Activated T-helper 1 cell treated with Interleukin-2 at 50 U/mL for 16 hours (primary cell): Measurements from ENCODE around the gene TMEM178B.
"Not testable (repeated sequence)": the region's sequence is repeated elsewhere in the genome, so short reads cannot be mapped to it uniquely, and the experiment has no call there.

ENCODE experiments used
- DNase-seq: peaks from one replicate; pipeline ENCODE4 v3.0.0-alpha.2; 2020; ENCODE audit warnings: low read depth

Gene TMEM178B

DNA sequence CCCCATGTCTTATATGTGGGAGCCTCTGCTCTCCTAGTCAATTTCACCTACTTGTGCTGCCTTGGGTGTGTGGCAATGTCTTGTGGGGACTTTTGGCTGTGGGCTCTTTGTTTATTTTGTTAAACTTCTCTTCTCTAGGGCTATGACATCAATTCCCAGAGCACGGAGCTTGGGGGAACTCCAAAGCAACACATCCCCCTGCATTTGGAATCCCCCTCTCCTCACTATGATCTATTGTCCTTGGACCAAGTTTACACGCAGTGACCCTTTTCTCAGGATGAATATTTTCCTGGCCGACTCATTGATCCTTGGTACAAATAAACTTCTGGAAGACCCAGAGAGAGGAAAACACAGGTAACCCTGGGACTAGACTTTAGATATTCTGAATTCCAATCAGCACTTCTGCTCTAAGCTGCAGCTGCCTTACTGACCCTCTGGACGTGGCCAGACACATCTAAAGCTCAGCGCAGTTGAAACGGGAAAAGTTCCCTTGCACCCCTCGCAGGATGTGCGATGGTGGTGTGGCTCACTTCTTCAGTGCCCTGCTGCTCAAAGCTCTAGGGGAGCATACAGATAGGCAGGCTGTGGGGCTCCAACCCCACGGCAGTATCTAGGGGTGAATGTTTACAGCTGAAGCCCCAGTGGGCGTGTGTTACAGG is 110.8 kb downstream of the TMEM178B start:
- no peak for DNase-seq

DNA sequence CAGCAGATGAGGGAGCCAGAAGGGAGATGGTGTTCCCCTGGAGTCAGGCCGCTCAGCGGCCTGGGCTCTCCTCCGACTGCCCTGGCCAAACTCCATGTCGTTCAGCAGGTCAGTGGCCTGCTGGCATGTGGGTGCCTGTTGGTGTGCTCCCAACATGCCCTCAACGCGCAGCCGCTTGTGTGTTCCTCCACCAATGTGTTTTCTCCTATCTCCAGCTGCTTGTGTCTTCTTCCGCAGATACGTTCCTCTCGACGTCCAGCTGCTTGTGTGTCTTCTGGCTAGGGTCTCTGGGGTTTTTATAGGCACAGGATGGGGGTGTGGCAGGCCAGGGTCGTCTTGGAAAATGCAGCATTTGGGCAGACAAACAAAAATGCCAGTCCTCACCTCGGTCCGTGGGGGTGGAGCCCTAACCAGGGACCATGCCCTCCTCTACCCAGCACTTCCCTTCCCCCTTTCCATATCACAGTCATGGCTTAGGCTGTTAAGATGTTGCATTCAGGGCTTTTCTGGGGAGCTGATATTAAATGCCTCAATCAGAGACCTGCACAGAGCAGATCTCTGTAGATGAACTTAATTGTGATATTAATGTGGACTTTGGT is 111.6 kb downstream of the TMEM178B start:
- DNase-seq: no peak

DNA sequence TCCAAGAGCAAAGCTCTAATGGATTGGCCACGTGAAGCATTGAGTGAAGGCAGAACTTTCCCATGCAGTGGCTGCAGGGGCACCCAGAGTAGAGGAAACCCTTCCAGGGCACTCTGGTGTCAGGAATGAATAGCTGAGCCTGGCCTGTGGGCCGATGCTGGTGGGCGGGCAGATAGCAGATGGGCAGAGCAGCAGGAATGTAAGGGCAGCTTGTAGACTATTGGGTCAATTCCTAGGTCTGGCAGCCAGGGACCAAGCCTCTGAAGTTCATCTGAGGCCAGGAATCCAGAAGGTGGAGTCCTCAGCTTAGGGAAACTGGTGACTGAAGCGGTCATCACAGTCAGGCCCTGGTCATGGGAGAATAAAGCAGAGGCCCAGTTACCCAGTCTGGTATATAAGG is 115.4 kb downstream of the TMEM178B start:
- DNase-seq: no peak

DNA sequence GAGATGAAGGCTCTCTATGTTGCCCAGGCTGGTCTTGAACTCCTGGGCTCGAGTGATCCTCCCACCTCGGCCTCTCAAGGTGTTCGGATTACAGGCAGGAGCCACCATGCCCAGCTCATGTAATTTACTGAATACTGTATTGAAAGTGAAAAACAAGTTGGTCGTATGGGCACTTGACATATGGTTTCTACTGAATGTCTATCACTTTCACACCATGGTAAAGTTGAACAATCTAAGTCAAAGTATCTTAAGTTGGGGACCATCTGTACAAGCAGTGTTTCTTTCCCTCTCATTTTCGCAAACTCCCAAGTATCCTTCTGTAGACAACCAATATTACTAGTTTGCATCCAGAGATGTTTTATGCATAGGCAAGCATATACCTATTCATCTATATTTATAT is 116.6 kb downstream of the TMEM178B start:
- DNase-seq: no peak

DNA sequence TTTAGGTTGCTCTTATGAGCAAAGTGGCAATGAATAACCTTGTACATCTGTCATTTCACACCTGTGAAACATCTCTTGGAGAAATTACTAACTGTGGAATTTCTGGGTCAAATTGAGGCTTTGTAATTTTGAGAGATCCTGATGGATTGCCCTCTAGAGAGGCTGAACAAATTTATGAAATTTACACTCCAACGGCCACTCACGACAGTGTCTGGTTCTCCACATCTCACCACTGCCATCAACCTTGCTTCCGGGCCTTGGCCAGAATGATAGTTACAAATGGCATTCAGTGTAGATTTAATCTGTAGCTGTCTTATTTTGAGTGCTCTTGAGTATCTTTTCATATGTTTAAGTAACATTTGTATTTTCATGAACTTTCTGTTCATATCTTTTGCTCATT is 117.4 kb downstream of the TMEM178B start:
- no peak for DNase-seq

DNA sequence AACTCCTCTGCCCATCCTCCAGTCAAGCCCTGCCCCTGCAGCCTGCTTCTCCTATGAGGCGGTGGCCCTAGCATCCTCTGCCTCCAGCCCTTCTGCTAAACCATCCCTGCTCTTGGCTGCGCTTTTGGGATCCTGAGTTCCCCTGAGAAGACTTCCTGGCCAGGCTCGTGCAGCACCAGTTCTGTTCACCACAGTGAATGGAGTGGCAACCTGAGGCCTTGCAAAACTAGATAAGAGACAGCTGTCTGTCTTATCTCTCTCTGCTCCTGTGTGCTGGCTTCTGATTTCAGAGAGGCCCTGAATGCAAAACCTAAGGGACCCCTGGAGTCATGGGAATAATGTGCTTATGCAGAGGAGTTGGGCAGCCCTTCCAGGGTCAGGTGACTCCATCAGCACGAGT is 119.2 kb downstream of the TMEM178B start:
- no peak for DNase-seq

DNA sequence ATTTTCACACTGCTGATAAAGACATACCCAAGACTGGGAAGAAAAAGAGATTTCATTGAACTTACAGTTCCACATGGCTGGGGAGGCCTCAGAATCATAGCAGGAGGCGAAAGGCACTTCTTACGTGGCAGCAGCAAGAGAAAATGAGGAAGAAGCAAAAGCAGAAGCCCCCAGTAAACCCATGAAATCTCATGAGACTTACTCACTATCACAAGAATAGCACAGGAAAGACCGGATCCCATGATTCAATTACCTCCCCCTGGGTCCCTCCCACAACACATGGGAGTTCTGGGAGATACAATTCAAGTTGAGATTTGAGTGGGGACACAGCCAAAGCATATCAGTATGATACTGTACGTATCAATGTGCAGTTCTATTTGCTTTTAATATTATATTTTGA is 121.9 kb downstream of the TMEM178B start:
- DNase-seq: not testable (repeated sequence)

DNA sequence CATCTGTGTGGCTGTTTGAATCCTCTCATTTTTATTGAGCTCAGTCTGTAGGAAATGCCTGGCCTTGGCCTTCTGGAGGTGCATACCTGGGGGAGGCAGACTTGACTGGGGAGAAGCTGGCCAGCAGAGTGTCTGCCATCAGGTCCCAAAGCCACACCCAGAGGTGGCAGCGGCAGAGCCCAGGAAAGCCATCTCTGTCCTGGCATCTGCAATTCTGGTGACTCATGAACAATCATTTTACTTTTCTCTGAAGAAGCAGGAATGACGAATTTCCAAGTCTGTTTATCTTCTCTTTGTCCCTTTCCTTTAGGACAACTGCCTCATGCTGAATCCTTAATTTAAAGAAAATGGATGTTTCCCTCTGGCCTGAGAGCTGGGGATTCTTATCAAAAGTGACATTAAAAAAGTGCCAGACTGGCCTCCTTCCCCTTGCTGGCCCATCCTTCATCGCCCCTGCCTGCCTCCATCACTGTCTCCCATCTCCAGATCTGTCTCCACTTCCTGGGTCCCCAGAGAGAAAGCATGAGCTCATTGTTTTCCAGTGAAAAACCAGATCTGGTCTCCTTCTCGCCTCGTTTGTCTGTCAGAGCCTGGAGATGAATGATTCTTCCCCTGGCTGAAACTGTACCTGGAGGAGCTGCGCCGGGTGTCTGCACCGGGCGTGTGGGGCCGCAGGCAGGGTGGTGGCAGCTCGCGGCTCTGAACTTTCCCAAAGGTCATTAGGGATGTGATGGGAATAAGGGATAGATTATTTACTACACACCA is 124.5 kb downstream of the TMEM178B start:
- no peak for DNase-seq

DNA sequence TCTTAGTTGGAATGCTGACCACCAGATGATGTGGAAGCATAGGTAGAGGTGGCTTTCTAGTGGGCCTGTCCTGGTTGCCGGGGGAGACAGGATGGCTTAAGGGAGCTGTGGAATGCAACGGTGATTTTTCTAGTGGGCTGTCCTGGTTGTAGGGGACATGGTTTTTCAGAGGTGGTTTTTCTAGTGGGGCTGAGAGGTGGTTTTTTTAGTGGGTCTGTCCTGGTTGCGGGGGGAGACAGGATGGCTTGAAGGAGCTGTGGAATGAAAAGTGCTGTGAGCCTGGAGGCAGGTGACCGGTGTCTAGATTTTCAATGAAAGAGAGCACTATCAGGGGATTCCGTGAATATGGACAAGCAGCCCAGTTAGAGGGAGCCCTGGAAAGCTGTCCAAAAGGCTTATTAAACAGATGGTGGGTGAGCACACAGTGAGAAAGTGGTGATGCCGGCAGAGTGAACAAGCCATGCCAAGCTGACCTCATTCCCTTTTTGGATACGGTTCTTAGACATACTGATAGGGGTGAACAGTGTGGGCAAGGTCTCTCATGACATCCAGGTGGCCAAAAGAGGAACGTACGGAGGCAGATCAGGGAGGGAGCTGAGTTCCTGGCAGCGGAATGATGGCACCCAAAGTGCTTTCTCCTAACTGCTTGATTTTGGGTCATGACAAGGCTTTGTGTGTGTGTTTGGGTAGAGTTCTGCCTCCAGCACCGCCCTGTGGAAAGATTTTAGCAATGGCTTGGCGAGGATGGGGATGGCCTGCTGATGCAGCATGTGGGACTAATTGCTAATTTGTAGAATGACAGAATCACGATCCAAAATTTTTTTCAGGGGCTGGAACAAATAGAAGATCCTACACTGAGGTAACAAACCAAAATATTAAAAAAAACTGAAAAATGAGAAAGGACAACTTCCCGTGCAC is 126.6 kb downstream of the TMEM178B start:
- DNase-seq: no peak

DNA sequence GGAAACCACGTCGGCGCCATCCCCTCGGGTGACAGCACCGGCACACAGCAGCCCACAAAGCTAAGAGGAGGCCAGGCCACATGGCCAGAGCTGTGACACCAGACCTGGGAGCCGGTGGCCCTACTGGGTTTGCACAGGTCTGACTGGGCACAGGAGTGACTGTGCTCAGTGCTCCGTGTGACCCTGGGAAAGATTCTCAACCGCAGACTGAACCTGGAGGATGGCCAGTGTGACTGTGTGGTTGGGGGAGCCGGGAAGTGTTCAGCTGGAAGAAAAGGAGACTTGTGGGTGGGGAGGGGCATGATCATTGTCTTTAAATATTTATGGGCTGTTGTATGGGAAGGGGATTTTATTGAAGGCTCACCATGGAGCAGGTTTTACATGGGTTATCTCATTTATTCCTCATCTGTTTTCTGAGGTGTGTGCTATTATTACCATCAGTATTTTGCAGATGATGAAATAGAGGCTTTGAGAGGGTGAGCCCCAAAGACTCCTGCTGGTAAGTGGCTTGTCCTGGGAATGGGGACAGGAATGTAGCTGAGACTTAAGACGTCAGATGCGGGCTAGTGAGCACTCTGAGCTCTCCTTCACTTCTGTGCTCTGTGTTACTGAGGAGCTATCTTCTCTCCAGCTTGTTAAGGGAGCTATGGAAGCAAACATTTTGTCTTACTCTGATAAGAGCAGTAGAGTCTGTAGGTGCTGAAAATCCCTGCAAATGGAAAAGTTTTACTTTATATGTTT is 127.5 kb downstream of the TMEM178B start:
- no peak for DNase-seq

DNA sequence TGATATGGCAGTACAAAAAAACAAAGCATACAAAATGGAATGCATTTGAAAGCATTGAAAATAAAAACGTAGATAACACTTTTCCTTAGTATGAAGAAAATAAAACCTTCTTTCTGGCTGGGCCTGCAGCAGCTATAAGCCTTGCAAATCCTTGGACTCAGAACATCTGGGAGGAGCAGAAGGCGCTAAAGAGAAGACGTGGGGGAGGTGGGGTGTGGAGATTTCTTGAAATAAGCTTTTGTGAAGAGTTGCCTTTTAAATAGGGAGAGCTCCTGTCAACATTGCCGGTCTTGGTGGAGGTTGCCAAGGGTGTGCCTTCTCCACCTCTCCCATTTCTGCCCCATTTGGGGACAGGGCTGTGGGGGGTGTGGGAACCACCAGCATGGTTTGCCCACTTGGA is 128.7 kb downstream of the TMEM178B start:
- no peak for DNase-seq

DNA sequence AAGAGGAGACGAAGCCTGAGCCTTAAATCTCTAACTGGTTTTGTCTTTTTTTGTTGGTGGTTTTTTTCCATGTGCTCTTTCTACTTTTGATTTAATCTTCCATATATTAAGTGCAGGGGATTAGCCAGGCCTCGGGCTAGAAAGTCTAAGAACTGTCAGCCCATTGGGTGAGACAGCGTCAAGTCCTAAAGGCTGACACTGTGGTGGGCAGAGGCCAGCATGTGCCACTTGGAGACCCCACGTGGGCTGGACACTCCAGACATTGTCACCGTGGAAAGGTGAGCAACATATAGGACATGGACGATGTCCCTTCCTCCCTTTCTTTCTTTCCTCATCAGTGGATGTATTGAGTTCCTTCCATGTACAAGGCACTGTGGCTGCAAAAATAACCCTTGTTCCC is 129.3 kb downstream of the TMEM178B start:
- no peak for DNase-seq

DNA sequence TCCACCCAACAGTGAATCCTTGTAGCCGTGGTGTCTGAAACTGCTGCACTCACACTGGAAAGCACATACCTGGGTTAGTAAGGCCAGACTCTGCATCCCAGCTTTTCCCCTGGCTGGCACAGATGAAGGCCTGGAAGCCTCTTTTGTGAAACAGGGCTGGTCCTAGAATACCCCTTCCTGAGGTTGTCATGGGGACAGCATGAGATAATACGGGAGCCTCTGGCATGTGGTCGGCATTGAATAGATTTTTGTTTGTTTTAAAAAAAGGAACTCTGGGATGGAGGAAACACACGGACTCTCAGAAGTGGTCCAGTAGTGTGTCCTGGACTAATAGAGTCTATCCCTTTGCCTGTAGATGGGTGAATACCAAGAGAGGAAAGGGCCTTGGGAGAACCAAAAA is 129.7 kb downstream of the TMEM178B start:
- DNase-seq: no peak

DNA sequence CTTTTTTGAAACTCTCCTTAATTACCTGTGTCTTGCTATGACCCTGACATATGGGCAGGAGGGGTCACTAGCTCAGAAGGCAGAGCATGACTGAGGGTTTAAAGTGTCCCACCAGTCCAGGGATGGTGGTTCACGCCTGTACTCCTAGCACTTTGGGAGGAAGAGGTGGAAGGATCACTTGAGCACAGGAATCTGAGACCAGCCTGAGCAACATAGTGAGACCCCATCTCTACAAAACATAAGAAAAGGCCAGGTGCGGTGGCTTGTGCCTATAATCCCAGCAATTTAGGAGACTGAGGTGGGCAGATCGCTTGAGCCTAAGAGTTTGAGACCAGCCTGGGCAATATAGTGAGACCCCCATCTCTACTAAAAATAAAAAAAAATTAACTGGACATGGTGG is 133.8 kb downstream of the TMEM178B start:
- no peak for DNase-seq

DNA sequence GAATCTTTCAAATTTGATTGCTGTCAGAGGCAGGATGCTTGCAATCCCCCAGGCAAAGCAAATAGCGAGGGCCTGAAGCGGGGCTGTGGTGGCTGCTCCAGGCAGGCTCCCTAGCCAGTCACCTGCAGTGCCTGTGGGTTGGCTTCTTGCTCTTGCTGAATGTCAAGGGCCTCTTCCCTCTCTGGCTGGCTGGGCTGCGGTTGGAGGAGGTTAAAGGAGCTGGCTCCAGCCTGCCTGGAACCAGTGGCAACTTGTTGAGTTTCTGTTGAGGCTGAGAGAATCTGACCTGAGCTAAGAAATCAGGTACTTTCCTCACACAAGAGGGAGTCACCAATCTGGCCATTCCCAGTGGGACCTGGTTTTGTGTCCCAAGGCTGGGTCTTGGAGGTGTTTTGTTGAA is 134.7 kb downstream of the TMEM178B start:
- no peak for DNase-seq

DNA sequence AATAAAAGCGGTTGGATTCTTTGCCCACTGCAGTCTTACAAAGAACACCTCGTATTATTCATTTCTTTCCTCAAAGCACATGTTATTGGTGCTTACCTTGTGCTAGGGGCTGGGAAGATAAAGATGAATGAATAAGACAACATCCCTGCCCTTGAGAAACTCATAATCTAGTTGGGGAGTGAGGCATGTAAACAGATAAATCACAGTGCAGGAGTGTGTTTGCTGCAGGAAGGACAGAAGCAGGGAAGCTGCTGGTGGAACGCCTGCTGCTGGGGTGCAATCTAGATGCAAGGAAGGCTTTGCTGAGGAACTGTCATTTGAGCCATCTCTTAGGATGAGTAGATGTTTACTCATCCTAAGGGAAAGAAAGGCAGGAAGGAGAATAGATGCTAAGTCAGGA is 135.6 kb downstream of the TMEM178B start:
- DNase-seq: no peak

DNA sequence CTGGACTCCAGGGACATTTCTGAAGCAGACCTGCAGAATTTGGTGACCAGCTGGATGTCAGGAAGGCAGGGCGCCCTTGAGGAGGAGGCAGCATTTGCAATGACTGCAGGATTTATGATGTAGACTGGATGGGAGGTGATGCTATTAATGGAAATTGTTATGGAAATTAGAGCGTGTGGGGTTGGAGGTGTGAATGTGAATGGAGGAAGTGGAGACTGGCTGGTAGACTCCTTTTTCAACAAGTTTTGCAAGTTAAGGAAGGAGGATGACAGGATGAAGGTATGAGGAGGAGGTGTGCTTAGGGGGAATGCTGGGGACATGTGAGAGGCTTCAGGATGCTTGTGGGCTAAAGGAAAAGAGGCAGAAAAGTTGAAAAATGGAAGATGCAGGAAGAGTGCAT is 137.0 kb downstream of the TMEM178B start:
- DNase-seq: no peak

DNA sequence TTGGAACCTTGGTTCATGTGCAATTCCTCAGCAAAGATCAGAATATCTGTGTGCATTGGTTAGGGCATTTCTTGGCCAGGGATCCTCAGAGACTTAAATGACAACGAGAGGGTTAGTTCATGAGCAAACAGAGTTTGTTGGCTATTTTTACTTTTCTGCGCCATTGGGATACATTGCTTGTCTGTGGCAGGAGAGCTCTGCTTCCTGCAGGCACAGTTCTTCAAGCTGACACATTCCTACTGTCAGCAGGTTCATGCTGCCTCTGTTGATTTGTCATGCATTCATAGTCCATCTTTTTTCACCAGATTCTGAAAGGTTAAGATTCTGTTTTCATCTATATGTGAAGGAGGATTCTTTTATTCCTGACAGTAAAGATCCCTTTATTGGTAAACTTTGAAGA is 139.4 kb downstream of the TMEM178B start:
- no peak for DNase-seq

DNA sequence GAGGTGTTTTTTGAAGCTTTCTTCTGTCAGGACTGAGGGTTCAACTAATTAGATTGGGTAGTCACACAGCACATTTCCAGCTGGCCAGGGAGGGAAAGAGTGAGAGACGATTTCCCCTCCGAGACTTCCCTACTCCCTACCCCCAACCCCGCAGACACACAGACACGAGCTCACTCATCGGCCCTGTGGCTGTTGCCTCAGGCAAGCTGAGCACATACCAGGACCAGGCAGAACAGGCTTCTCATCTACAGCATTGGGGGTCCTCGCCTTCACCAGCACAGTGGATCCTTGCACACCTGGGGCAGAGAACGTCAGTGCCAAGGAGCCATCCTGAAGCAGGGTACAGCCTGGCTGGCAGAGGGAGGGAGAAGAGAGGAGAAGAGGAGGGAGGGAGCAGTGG is 144.1 kb downstream of the TMEM178B start:
- DNase-seq: no peak

DNA sequence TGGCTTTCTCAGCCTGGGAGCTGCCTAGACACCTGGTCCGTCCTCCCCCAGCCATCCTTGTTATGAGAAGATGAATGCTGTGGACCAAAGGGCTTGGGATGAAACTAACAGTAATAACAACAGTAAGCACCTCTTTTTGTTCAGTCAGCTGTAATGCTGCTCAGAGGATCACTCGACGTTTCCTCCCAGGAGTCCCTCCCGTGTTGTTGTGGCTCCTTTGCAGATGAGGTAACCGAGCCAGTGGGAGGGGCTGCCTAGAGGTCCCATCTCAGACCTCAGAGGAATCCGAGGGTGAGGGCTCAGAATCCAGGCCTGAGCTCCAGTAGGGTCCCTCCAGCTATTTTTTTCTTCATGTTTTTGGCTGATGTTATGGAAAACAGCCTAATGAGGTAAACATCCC is 145.1 kb downstream of the TMEM178B start:
- no peak for DNase-seq

DNA sequence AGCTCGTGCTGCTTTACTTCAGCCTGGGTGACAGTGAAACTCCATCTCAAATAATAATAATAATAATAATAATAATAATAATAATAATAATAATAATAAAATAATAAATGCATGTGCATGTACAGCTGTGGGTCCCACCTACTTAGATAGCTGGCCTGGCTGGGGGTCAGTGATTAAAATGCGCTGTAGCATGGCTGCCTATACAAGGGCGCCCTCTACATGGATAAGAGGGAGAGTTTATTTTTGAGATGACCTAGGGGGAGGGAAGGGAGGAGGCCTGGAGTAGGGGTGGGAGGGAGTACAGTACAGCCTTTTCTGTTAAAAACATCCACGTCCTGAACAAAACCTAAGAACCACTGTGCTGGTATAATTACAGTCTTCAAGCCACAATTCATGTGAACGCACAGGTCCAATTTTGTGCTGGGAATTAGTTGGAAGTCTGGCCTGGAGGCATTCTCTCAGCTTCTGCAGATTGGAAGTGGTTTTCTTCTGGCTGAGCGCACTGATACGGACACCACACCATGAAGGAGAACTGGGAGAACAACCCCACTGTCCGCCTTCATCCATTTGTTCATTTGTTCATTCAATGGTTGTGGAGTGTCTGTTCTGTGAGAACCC is 146.5 kb downstream of the TMEM178B start:
- no peak for DNase-seq
